ENCODE data around the gene TENT5C. TPM values are rescaled to one million over a fixed set of nuclear protein-coding genes. Genes with fewer than 3 reads are reported as not detected.

TENT5C gene
- total and polyA plus RNA-seq, 10 of the 15 experiments (the other 5 are each of a cell fraction or from before 2014, with no cell fraction given): 0.19 to 2.4 (median 0.78) TPM

DNA sequence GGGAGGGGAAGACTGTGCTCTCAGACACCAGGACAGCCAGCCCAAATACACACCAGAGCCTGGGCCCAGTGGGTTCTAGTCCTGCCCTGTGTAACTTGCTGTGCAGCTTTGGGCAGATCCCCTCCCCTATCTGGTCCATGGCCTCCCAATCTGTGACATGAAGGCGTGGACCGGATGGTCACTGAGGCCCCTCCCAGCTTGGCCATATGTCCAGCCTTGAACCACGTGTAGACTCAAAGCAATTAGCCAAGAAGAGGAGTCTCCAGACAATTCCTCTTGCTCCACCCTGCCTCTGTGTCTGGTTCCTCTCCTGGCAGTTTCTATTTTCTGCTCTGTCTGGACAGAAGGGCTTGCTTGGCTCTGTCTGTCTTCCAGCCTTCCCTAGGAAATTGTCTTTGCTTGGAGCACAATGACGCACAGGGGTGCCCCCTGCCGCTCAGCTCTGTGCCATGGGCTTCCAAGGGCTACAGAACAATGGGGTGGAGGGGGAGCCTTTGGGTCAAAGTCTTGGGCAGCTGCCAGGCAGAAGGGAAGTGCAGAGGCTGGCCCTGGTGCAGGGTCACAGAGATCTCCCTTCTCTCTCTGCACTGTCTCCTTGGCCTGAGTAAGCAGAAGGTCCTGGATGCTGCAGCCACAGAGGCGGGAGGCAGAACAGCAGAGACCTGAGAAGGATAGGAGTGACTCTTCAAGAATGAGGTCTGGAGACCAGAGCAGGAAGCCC, 66.1 kb downstream of the TENT5C start:
- 84% methylated on average over 6 of the region's 6 CpGs for WGBS (ENCODE audit: insufficient coverage, insufficient replicate concordance, low lambda C conversion rate, missing lambda C conversion rate)
- FAIRE-seq: no peak

More for the DNA sequence above, 66.1 kb downstream of the TENT5C start:
- Histone ChIP-seq H3K9me3 (replicated peaks; ENCODE audit: control insufficient read depth, insufficient read depth, low read length) (no peaks in the 10 kb centered on the region), H4K20me1 (ENCODE audit: control insufficient read depth, insufficient read depth) (no peaks in the 10 kb centered on the region), H2AFZ (ENCODE audit: control insufficient read depth, low read depth, low read length) (no peak overlapping the region), H3K79me2 (ENCODE audit: control insufficient read depth, insufficient read depth, low read length) (no peaks in the 10 kb centered on the region), H3K9ac (ENCODE audit: control insufficient read depth, insufficient read depth, low read length) (no peak overlapping the region), H3K4me1 (ENCODE audit: control insufficient read depth, insufficient read depth, low read length) (peaks cover 12% of the 10 kb centered on the region), H3K27me3 (replicated peaks in 1 of 2; ENCODE audit: control insufficient read depth in 2 of 2, insufficient read depth in 2 of 2, low read length in 1 of 2) (peaks cover 8 to 15% of the 10 kb centered on the region in 2 experiments), H3K4me2 (ENCODE audit: control insufficient read depth, insufficient read depth) (no peak overlapping the region), H3K4me3 (no peak overlapping the region), H3K36me3 (ENCODE audit: control insufficient read depth in 2 of 2, insufficient read depth in 2 of 2, low read length in 1 of 2) (no peaks in the 10 kb centered on the region), H3K27ac (ENCODE audit: control insufficient read depth, insufficient read depth) (no peak overlapping the region)
- DNase-seq (ENCODE audit: low read depth, low spot score) (no peak), ATAC-seq (no peak)
- in situ Hi-C loops (cut with MboI): loop anchor here (5.0 to 25.0 kb wide), 2 partner anchors 135 to 1110 kb away; partner anchors contain the start of gene CD58
- intact Hi-C loops (cut with micrococcal nuclease; ENCODE audit: unreplicated experiment): no loop called here
- BruUV-seq (replicated peaks): no TSS peak
- ChIA-PET SMC1A (ENCODE audit: uncharacterized antibody, unreplicated experiment) (interaction anchor here (6.5 kb wide), 1 partner anchor 137 kb away, joined by 40 read pairs; no protein-coding TSS in a partner anchor), POLR2A (no interaction called here), CTCF (interaction anchor here (11.7 kb wide), 1 partner anchor 137 kb away, joined by 151 read pairs; no protein-coding TSS in a partner anchor), RAD21 (ENCODE audit: unreplicated experiment) (no interaction called here)
- no peak for TF ChIP-seq CHD2 (IDR thresholded peaks at IDR 0.05; ENCODE audit: borderline replicate concordance, low read depth, low read length)
- TF ChIP-seq YBX1 (IDR thresholded peaks at IDR 0.05): no peak
- TF ChIP-seq, protein P1, sequence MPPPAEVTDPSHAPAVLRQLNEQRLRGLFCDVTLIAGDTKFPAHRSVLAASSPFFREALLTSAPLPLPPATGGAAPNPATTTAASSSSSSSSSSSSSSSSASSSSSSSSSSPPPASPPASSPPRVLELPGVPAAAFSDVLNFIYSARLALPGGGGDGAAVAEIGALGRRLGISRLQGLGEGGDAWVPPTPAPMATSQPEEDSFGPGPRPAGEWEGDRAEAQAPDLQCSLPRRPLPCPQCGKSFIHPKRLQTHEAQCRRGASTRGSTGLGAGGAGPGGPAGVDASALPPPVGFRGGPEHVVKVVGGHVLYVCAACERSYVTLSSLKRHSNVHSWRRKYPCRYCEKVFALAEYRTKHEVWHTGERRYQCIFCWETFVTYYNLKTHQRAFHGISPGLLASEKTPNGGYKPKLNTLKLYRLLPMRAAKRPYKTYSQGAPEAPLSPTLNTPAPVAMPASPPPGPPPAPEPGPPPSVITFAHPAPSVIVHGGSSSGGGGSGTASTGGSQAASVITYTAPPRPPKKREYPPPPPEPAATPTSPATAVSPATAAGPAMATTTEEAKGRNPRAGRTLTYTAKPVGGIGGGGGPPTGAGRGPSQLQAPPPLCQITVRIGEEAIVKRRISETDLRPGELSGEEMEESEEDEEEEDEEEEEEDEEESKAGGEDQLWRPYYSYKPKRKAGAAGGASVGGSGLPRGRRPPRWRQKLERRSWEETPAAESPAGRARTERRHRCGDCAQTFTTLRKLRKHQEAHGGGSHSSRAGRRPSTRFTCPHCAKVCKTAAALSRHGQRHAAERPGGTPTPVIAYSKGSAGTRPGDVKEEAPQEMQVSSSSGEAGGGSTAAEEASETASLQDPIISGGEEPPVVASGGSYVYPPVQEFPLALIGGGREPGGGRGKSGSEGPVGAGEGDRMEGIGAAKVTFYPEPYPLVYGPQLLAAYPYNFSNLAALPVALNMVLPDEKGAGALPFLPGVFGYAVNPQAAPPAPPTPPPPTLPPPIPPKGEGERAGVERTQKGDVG (CRISPR knock-in tag; IDR thresholded peaks at IDR 0.05): no peak
- no peak for TF ChIP-seq NRF1 (conservative IDR thresholded peaks at IDR 0.05; ENCODE audit: low read depth, low read length)
- TF ChIP-seq EGR1 (IDR thresholded peaks at IDR 0.05; ENCODE audit: borderline replicate concordance in 1 of 2, low read depth in 2 of 2, low read length in 2 of 2): no peak
- no peak for TF ChIP-seq POLR2A (IDR thresholded peaks at IDR 0.05; ENCODE audit: low read depth, low read length)

All from GM12878 (cell line).